ENCODE measurements around the gene E2F1.

- TF ChIP-seq CTCF (IDR thresholded peaks at IDR 0.05) = no peak
- no peak for TF ChIP-seq EZH2 (IDR thresholded peaks at IDR 0.05; ENCODE audit: borderline replicate concordance, insufficient read depth, low read depth, low read length, poor library complexity, severe bottlenecking)
Measured at GRCh38 chr20:33697129-33697528, 10.9 kb upstream of the E2F1 start.

Data from B cell (primary cell).